ENCODE results near the gene CUL2. TPM values are rescaled to one million over a fixed set of nuclear protein-coding genes. Genes with fewer than 3 reads are reported as not detected.

CUL2 gene
- total RNA-seq, 4 donors from 2014 or later = 12.7 to 21.2 (median 19.5) TPM

- H3K9me3 ChIP-seq = no peaks in the 10 kb centered on the region
- 48 to 50% methylated on average over 6 of the region's 6 CpGs for WGBS, 2 donors
- no peaks in the 10 kb centered on the region for H3K36me3 ChIP-seq
- H3K4me3 ChIP-seq = no peak overlapping the region
- H3K27me3 ChIP-seq = no peaks in the 10 kb centered on the region
- TF ChIP-seq, protein P1, sequence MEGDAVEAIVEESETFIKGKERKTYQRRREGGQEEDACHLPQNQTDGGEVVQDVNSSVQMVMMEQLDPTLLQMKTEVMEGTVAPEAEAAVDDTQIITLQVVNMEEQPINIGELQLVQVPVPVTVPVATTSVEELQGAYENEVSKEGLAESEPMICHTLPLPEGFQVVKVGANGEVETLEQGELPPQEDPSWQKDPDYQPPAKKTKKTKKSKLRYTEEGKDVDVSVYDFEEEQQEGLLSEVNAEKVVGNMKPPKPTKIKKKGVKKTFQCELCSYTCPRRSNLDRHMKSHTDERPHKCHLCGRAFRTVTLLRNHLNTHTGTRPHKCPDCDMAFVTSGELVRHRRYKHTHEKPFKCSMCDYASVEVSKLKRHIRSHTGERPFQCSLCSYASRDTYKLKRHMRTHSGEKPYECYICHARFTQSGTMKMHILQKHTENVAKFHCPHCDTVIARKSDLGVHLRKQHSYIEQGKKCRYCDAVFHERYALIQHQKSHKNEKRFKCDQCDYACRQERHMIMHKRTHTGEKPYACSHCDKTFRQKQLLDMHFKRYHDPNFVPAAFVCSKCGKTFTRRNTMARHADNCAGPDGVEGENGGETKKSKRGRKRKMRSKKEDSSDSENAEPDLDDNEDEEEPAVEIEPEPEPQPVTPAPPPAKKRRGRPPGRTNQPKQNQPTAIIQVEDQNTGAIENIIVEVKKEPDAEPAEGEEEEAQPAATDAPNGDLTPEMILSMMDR (IDR thresholded peaks at IDR 0.05) = no peak
- no peak for TF ChIP-seq POLR2A (IDR thresholded peaks at IDR 0.05)
- H3K27ac ChIP-seq = no peak overlapping the region
- no peak for DNase-seq
- intact Hi-C loops (cut with DNase I) = loop anchor here (5.0 kb wide), 1 partner anchor 93 kb away; no protein-coding TSS in a partner anchor
- H3K4me1 ChIP-seq = peaks cover 14 to 37% (median 15%) of the 10 kb centered on the region in 3 donors
Observed at GRCh38 chr10:35124540-35124939, 34.4 kb upstream of the CUL2 start.

- Histone ChIP-seq H3K4me3 (no peak overlapping the region), H3K36me3 (no peaks in the 10 kb centered on the region), H3K27me3 (no peaks in the 10 kb centered on the region), H3K9me3 (no peaks in the 10 kb centered on the region), H3K27ac (no peak overlapping the region), H3K4me1 (peaks cover 0 to 2% (median 0%) of the 10 kb centered on the region in 3 donors)
- intact Hi-C loops (cut with DNase I) = no loop called here
- DNase-seq = no peak
- TF ChIP-seq, protein P1 (IDR thresholded peaks at IDR 0.05) = no peak
- TF ChIP-seq POLR2A (IDR thresholded peaks at IDR 0.05) = no peak
- WGBS, 2 donors = 83 to 95% methylated on average over 1 of the region's 1 CpG
Observed at GRCh38 chr10:35119378-35119777, 29.2 kb upstream of the CUL2 start.

GRCh38 chr10:35112571-35112970 is 22.4 kb upstream of the CUL2 start:
- no peak overlapping the region for H3K4me3 ChIP-seq
- no peaks in the 10 kb centered on the region for H3K4me1 ChIP-seq
- no peaks in the 10 kb centered on the region for H3K27me3 ChIP-seq
- intact Hi-C loops (cut with DNase I) = no loop called here
- no peak for TF ChIP-seq POLR2A (IDR thresholded peaks at IDR 0.05)
- TF ChIP-seq, protein P1 (IDR thresholded peaks at IDR 0.05) = no peak
- DNase-seq = no peak
- no peaks in the 10 kb centered on the region for H3K36me3 ChIP-seq
- 66 to 76% methylated on average over 4 of the region's 4 CpGs for WGBS, 2 donors
- no peak overlapping the region for H3K27ac ChIP-seq
- no peaks in the 10 kb centered on the region for H3K9me3 ChIP-seq

DNA sequence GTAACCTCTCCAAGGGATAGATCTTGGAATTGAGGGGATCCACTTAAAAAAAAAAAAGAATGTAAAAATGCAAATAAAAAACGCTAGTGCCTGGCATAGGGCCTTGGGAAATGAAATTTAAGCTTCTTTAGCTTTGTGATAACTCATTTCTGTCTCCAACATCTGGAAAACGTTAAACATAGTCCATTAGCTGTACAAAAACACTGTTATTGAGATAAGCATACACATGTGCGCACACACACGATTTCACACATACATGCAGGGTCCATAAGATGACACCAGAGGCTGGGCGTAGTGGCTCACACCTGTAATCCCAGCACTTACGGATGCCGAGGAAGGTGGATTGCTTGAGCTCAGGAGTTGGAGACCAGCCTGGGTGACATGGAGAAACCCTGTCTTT is 13.7 kb upstream of the CUL2 start:
- TF ChIP-seq, protein P1 (IDR thresholded peaks at IDR 0.05) = no peak
- TF ChIP-seq POLR2A (IDR thresholded peaks at IDR 0.05) = no peak
- Histone ChIP-seq H3K27ac (no peak overlapping the region), H3K4me1 (no peaks in the 10 kb centered on the region), H3K9me3 (no peaks in the 10 kb centered on the region), H3K36me3 (no peaks in the 10 kb centered on the region), H3K27me3 (no peaks in the 10 kb centered on the region), H3K4me3 (no peak overlapping the region)
- 61 to 75% methylated on average over 6 of the region's 7 CpGs for WGBS, 2 donors
- intact Hi-C loops (cut with DNase I) = no loop called here
- DNase-seq = no peak

DNA sequence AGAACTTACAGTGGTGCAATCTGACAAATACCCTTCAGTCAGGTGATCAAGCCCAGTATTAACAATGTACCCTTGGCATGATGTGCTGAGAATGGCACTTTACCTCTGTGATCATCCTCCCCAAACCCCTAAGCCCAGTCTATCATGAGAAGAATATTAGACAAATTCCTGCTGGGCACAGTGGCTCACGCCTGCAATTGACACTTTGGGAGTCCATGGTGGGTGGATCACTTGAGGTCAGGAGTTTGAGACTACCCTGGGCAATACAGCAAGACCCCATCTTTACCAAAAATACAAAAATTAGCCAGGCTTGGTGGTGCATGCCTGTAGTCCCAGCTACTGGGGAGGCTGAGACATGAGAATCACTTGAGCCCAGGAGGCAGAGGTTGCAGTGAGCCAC is 7.4 kb upstream of the CUL2 start:
- H3K4me3 ChIP-seq = no peak overlapping the region
- H3K27ac ChIP-seq = no peak overlapping the region
- no peaks in the 10 kb centered on the region for H3K36me3 ChIP-seq
- H3K4me1 ChIP-seq = no peaks in the 10 kb centered on the region
- DNase-seq = no peak
- peaks cover 0 to 19% (median 0%) of the 10 kb centered on the region in 4 donors for H3K27me3 ChIP-seq
- intact Hi-C loops (cut with DNase I) = no loop called here
- TF ChIP-seq, protein P1 (IDR thresholded peaks at IDR 0.05) = no peak
- TF ChIP-seq POLR2A (IDR thresholded peaks at IDR 0.05) = no peak
- H3K9me3 ChIP-seq = no peaks in the 10 kb centered on the region
- 100% methylated on average over 1 of the region's 1 CpG; no CpG with 5 or more reads in 1 of the 2 donors for WGBS, 2 donors

Measured in esophagus squamous epithelium (tissue), 5 donors.